ENCODE results near the gene HIRIP3. TPM values are rescaled to one million over a fixed set of nuclear protein-coding genes. Genes with fewer than 3 reads are reported as not detected.

HIRIP3 gene
- total and polyA plus RNA-seq, 2 of the 13 experiments (the other 11 are each of a cell fraction or from before 2014, with no cell fraction given): 12.6 to 17.2 TPM

GRCh38 chr16:29995911-29996765, 721 bp upstream of the HIRIP3 start, which contains the start of gene INO80E (continued):
- TF ChIP-seq NONO (IDR thresholded peaks at IDR 0.05) (no peak), NONO (CRISPR knock-in tag; conservative IDR thresholded peaks at IDR 0.05) (peak; percentile 89), MED8 (CRISPR knock-in tag; IDR thresholded peaks at IDR 0.05; ENCODE audit: insufficient replicate concordance) (peak; percentile 76), SUZ12 (IDR thresholded peaks at IDR 0.05; ENCODE audit: low read depth, low read length) (peak; percentile 86), POLR2AphosphoS5 (IDR thresholded peaks at IDR 0.05; ENCODE audit: low read depth, low read length) (peak; percentile 65), POGZ (CRISPR knock-in tag; IDR thresholded peaks at IDR 0.05) (peak; percentile 74), FOXJ3 (CRISPR knock-in tag; IDR thresholded peaks at IDR 0.05; ENCODE audit: borderline replicate concordance) (peak; percentile 73; the same call in 1 of the 2 replicates), KLF6 (CRISPR knock-in tag; IDR thresholded peaks at IDR 0.05) (peak; percentile 91; the same call in 1 of the 2 replicates), IKZF4 (CRISPR knock-in tag; IDR thresholded peaks at IDR 0.05; ENCODE audit: borderline replicate concordance, low read depth, not compliant biosample characterization) (peak; percentile 71), ZNF816 (CRISPR knock-in tag; IDR thresholded peaks at IDR 0.05; ENCODE audit: borderline replicate concordance) (no peak), ELF4 (CRISPR knock-in tag; IDR thresholded peaks at IDR 0.05; ENCODE audit: borderline replicate concordance) (peak; percentile 38; the same call in 1 of the 2 replicates), KLF11 (CRISPR knock-in tag; IDR thresholded peaks at IDR 0.05) (peak; percentile 79)
- TF ChIP-seq, protein P1, sequence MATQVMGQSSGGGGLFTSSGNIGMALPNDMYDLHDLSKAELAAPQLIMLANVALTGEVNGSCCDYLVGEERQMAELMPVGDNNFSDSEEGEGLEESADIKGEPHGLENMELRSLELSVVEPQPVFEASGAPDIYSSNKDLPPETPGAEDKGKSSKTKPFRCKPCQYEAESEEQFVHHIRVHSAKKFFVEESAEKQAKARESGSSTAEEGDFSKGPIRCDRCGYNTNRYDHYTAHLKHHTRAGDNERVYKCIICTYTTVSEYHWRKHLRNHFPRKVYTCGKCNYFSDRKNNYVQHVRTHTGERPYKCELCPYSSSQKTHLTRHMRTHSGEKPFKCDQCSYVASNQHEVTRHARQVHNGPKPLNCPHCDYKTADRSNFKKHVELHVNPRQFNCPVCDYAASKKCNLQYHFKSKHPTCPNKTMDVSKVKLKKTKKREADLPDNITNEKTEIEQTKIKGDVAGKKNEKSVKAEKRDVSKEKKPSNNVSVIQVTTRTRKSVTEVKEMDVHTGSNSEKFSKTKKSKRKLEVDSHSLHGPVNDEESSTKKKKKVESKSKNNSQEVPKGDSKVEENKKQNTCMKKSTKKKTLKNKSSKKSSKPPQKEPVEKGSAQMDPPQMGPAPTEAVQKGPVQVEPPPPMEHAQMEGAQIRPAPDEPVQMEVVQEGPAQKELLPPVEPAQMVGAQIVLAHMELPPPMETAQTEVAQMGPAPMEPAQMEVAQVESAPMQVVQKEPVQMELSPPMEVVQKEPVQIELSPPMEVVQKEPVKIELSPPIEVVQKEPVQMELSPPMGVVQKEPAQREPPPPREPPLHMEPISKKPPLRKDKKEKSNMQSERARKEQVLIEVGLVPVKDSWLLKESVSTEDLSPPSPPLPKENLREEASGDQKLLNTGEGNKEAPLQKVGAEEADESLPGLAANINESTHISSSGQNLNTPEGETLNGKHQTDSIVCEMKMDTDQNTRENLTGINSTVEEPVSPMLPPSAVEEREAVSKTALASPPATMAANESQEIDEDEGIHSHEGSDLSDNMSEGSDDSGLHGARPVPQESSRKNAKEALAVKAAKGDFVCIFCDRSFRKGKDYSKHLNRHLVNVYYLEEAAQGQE (IDR thresholded peaks at IDR 0.05; ENCODE audit: borderline replicate concordance in 1 of 2, low read depth in 1 of 2, low read length in 2 of 2): peak in 1 of 2 experiments; percentile 47; a peak in 1 of 4 replicates
- TF ChIP-seq, protein P2, sequence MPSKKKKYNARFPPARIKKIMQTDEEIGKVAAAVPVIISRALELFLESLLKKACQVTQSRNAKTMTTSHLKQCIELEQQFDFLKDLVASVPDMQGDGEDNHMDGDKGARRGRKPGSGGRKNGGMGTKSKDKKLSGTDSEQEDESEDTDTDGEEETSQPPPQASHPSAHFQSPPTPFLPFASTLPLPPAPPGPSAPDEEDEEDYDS (CRISPR knock-in tag; IDR thresholded peaks at IDR 0.05): peak; percentile 90
- TF ChIP-seq, protein P3, sequence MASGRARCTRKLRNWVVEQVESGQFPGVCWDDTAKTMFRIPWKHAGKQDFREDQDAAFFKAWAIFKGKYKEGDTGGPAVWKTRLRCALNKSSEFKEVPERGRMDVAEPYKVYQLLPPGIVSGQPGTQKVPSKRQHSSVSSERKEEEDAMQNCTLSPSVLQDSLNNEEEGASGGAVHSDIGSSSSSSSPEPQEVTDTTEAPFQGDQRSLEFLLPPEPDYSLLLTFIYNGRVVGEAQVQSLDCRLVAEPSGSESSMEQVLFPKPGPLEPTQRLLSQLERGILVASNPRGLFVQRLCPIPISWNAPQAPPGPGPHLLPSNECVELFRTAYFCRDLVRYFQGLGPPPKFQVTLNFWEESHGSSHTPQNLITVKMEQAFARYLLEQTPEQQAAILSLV (CRISPR knock-in tag; IDR thresholded peaks at IDR 0.05; ENCODE audit: borderline replicate concordance): peak; percentile 74; the same call in 1 of the 2 replicates
- TF ChIP-seq, protein P4, sequence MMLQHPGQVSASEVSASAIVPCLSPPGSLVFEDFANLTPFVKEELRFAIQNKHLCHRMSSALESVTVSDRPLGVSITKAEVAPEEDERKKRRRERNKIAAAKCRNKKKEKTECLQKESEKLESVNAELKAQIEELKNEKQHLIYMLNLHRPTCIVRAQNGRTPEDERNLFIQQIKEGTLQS (CRISPR knock-in tag; IDR thresholded peaks at IDR 0.05): peak; percentile 79
- TF ChIP-seq, protein P5, sequence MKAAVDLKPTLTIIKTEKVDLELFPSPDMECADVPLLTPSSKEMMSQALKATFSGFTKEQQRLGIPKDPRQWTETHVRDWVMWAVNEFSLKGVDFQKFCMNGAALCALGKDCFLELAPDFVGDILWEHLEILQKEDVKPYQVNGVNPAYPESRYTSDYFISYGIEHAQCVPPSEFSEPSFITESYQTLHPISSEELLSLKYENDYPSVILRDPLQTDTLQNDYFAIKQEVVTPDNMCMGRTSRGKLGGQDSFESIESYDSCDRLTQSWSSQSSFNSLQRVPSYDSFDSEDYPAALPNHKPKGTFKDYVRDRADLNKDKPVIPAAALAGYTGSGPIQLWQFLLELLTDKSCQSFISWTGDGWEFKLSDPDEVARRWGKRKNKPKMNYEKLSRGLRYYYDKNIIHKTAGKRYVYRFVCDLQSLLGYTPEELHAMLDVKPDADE (CRISPR knock-in tag; IDR thresholded peaks at IDR 0.05): peak; percentile 34; the same call in 1 of the 2 replicates

Data from HepG2 (cell line).